HK-2 (cell line): ENCODE measurements around the gene ERCC6.

ENCODE experiments used
- DNase-seq: peaks from one replicate; pipeline ENCODE4 v3.0.0-alpha.2; 2018; ENCODE audit not compliant: unreplicated experiment

The ERCC6 gene

GRCh38 chr10:49538381-49539319, at the start of gene ERCC6:
Gene ERCC6, minus strand, starts transcription at chr10:49539121.
- DNase-seq: peak; percentile 99

DNA sequence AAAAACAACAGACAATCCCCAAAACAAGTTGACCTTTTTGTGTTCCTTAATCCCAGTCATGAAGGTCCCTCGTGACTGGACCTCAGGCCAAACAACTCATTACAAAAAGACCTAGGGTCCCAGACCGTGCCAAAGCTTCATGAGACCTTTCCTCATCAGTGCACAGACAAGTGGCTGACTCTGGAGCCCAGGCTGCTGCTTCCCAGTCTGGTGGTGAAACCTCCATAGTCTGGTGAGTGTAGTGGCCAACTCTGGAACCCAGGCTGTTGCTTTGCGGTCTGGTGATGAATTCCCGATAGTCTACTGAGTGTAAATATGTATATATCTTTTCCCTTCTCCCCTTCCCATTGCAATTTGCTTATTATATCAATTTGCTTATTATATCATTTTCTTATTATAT, 49.1 kb upstream of the ERCC6 start:
- DNase-seq: no peak

DNA sequence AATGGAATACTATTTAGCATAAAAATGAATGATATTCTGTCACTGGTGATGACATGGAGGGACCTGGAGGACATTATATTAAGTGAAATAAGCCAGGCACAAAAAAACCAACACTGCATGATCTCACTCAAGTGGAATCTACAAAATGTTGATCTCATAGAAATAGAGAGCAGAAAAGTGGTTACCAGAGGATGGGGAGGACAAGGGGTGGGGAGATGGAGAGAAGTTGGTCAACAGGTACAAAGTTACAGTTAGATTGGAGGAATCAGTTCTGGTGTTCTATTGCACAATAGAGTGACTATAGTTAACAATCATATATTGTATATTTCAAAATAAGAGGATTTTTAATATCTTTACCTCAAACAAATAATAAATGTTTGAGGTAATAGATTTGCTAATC, 46.5 kb upstream of the ERCC6 start:
- no peak for DNase-seq

GRCh38 chr10:49579621-49580020, 40.7 kb upstream of the ERCC6 start:
- no peak for DNase-seq

DNA sequence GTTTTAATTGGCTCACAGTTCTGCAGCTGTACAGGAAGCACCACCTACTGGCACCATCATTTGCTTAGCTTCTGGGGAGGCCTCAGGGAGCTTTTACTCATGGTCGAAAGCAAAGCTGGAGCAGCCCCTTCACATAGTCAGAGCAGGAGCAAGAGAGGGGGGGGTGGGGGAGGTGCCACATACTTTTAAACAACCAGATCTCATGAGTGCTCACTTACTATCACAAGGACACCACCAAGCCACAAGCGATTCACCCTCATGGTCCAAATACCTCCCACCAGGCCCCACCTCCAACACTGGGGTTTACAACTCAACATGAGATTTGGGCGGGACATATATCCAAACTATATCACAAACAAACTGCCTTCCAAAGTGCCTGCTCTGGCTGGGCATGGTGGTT, 39.5 kb upstream of the ERCC6 start:
- no peak for DNase-seq

- DNase-seq: no peak
Measured at GRCh38 chr10:49577182-49577925, 38.4 kb upstream of the ERCC6 start.

DNA sequence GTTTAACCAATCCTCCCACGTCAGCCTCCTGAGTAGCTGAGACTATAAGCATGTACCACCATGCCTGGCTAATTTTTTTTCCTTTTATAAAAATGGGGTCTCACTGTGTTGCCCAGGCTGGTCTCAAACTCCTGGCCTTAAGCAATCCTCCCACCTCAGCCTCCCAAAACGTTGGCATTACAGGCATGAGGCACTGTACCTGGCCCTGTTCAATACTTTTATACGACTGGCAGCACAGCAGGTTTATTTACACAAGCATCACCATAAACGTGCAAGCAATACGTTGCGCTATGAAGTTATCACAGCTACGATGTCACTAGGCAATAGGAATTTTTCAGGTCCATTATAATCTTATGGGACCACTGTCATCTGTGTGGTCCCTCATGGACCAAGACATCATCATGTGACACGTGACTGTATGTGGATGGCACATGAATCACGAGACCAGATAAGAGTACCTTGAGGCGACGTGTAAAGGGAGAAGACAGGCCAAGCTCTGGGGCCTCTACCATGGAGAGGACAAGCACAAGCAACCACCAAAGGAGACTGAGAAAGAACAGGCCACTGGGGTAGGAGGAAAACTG, 36.7 kb upstream of the ERCC6 start:
- DNase-seq: no peak

GRCh38 chr10:49572594-49573114, 33.7 kb upstream of the ERCC6 start:
- no peak for DNase-seq

- DNase-seq: no peak
Measured at GRCh38 chr10:49571388-49571787, 32.5 kb upstream of the ERCC6 start.

- DNase-seq: no peak
Measured at GRCh38 chr10:49569031-49569631, 30.2 kb upstream of the ERCC6 start.

GRCh38 chr10:49568235-49568634, 29.3 kb upstream of the ERCC6 start:
- no peak for DNase-seq

DNA sequence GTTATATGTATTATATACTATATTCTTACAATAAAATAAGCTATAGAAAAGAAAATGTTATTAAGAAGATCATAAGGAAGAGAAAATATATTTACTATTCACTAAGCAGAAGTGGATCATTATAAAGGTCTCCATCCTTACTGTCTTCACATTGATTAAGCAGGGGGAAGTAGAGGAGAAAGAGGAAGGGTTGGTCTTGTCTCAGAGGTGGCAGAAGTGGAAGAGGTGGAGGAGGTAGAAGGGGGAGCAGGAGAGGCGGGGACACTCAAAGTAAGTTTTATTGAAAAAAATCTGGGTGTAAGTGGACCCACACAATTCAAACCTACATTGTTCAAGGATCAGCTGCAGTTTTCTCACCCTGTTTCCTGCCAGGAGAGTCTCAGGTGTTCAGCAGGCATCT, 28.9 kb upstream of the ERCC6 start:
- DNase-seq: no peak

DNA sequence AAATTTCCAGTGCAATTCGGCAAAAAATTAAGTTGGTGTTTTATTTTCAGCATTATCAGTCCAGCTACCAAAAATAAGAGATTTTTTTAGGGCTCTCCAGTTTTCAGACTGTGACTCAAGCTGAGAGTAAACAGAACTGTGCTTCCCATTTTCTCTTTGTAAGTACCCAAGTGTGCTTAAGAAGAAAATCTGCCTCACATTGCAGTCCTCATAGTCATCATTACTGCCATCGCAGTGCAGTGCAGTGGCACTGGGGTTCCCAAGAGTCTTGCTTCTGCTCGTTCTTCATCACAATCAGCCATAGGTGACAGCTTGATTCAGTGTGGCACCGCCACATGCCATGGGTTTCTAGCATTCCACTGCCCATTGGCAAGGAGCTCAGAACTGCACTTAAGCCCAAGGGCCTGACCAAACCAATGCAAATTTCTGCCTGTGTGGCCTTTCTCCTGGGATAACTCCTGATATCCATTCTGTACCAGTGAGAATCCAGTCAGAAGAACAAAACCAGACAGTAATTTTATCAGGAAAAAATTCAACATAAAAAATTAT, 25.6 kb upstream of the ERCC6 start:
- DNase-seq: no peak

- no peak for DNase-seq
Measured at GRCh38 chr10:49562893-49563292, 24.0 kb upstream of the ERCC6 start.

GRCh38 chr10:49560526-49560925, 21.6 kb upstream of the ERCC6 start:
- DNase-seq: no peak

- no peak for DNase-seq
Measured at GRCh38 chr10:49559476-49559875, 20.6 kb upstream of the ERCC6 start.

DNA sequence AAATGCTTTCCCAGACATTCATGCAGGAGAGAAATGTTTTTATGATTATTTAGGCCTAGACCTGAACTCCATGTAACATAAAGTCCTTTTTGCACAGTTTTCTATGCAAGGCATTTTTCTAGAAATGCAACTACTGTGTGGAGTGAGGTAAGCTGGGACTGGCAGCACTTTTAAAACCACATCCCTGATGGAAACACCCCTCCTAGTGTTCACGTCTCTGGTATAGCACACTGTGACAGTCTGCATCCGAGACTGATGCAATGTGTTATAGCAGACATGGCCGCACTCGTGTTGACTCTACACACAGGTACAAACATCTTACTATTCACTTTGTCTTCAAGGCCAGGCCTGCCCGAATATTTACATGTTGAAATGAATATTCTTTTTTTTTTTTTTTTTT, 19.3 kb upstream of the ERCC6 start:
- DNase-seq: no peak

- DNase-seq: no peak
Measured at GRCh38 chr10:49557681-49558080, 18.8 kb upstream of the ERCC6 start.

DNA sequence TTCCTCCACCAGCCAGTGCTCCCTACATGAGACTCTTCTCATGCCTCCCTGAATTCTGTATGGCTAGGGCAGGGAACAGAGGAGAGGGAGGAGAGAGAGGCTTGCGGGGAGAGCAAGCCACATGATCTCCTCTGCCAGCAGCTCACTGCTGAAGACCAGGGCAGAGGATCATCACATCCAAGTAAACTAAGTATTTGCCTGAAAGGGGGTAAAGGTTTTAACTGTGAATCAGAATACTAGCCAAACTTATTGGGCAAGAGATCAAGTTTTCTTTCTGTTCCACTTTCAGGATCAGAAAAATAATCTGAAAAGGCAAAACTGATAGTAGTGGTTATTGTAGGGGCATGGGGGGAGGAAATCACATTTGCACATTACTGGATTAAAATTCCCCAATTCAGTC, 17.8 kb upstream of the ERCC6 start:
- DNase-seq: no peak

GRCh38 chr10:49552277-49552676, 13.4 kb upstream of the ERCC6 start:
- DNase-seq: no peak

DNA sequence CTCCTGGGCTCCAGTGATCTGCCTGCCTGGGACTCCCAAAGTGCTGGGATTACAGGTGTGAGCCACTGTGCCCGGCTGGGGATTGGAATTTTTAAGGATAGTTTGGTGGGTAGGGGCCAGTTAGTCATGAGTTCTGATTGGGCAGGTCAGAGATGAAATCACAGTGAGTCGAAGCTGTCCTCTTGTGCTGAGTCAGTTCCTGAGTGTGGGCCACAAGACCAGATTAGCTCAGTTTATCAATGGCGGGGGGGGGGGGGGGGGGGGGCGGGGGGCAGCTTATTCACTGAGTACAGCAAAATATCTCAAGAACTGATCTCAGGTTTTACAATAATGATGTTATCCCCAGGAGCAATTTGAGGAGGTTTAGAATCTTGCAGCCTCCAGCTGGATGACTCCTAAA, 11.6 kb upstream of the ERCC6 start:
- peak; percentile 8 for DNase-seq
